ENCODE measurements around the gene ZNF451.
A peak's percentile ranks its signal among the peaks of the same experiment; 100 is the strongest.

The ZNF451 gene

GRCh38 chr6:57163956-57164355, 74.0 kb downstream of the ZNF451 start:
- in situ Hi-C loops (cut with HindIII; ENCODE audit: low sequenced_read_pairs): no loop called here
- TF ChIP-seq CTCF (IDR thresholded peaks at IDR 0.05; ENCODE audit: low read depth, low read length): no peak

GRCh38 chr6:57165080-57165479, 75.1 kb downstream of the ZNF451 start:
- in situ Hi-C loops (cut with HindIII; ENCODE audit: low sequenced_read_pairs): no loop called here
- H3K4me3 ChIP-seq (ENCODE audit: low read depth, low read length): no peak overlapping the region
- no peak for DNase-seq (ENCODE audit: low read depth, low spot score)
- TF ChIP-seq CTCF (IDR thresholded peaks at IDR 0.05; ENCODE audit: low read depth, low read length): no peak

More at GRCh38 chr6:57163956-57164355, 74.0 kb downstream of the ZNF451 start:
- DNase-seq (ENCODE audit: low read depth, low spot score): no peak
- no peak overlapping the region for H3K4me3 ChIP-seq (ENCODE audit: low read depth, low read length)

GRCh38 chr6:57172136-57173055, 82.4 kb downstream of the ZNF451 start, which contains the start of gene BAG2:
Gene BAG2 (plus strand): TSS chr6:57172326. CDS start chr6:57172698, 372 bp downstream.
- in situ Hi-C loops (cut with HindIII; ENCODE audit: low sequenced_read_pairs): no loop called here
- TF ChIP-seq CTCF (IDR thresholded peaks at IDR 0.05; ENCODE audit: low read depth, low read length): peak; percentile 11
- H3K4me3 ChIP-seq (ENCODE audit: low read depth, low read length): peak within 1 kb of the TSS; percentile 66
- DNase-seq (ENCODE audit: low read depth, low spot score): peak; percentile 92

GRCh38 chr6:57173056-57173885, 83.3 kb downstream of the ZNF451 start:
- in situ Hi-C loops (cut with HindIII; ENCODE audit: low sequenced_read_pairs): no loop called here
- peak overlapping the region; percentile 66 for H3K4me3 ChIP-seq (ENCODE audit: low read depth, low read length)
- DNase-seq (ENCODE audit: low read depth, low spot score): peak; percentile 47
- TF ChIP-seq CTCF (IDR thresholded peaks at IDR 0.05; ENCODE audit: low read depth, low read length): no peak

- no peak for TF ChIP-seq CTCF (IDR thresholded peaks at IDR 0.05; ENCODE audit: low read depth, low read length)
- peak overlapping the region; percentile 66 for H3K4me3 ChIP-seq (ENCODE audit: low read depth, low read length)
- peak; percentile 76 for DNase-seq (ENCODE audit: low read depth, low spot score)
- in situ Hi-C loops (cut with HindIII; ENCODE audit: low sequenced_read_pairs): no loop called here
These were observed 84.0 kb downstream of the ZNF451 start for GRCh38 chr6:57173886-57174510.

GRCh38 chr6:57174511-57174907, 84.5 kb downstream of the ZNF451 start:
- TF ChIP-seq CTCF (IDR thresholded peaks at IDR 0.05; ENCODE audit: low read depth, low read length): no peak
- DNase-seq (ENCODE audit: low read depth, low spot score): no peak
- peak overlapping the region; percentile 66 for H3K4me3 ChIP-seq (ENCODE audit: low read depth, low read length)
- in situ Hi-C loops (cut with HindIII; ENCODE audit: low sequenced_read_pairs): no loop called here
